HCT116 (cell line): ENCODE data around the gene GPHA2. TPM values are rescaled to one million over a fixed set of nuclear protein-coding genes. Genes with fewer than 3 reads are reported as not detected.

Experiments
- ATAC-seq: fragments of 200-7000 bp; cut with Tn5 transposase; 2 replicates; pipeline ENCODE4 v1.9.1; 2020; ENCODE audit warnings: mild to moderate bottlenecking, moderate library complexity
- BruUV-seq: library from RNA; stranded (reverse); fragments of 400-500 nt; replicated peaks from 2 replicates; lab custom pipeline; 2021; lab: Mats Ljungman, UMichigan
- CTCF ChIA-PET: fragments of 300-600 bp; sonication (Branson Sonifier 250); formaldehyde crosslinking; loops from one replicate; lab custom pipeline; 2021; ENCODE audit warnings: antibody characterized with exemption; lab: Charles Lee
- POLR2A ChIA-PET: fragments of 300-600, 350-600 bp; sonication (Branson Sonifier 250); formaldehyde crosslinking; loops from one replicate; lab custom pipeline; 2021; ENCODE audit warnings: antibody characterized with exemption; lab: Charles Lee
- RAD21 ChIA-PET, 2 experiments: fragments of 300-600 bp; sonication (Branson Sonifier 250); formaldehyde crosslinking; loops; one replicate each; lab custom pipeline; 2023; ENCODE audit warnings: low total read pairs in 2 of 2; ENCODE audit not compliant: uncharacterized antibody in 2 of 2, unreplicated experiment in 2 of 2, low non-redundant PET in 1 of 2; lab: Charles Lee
- DNase-seq: peaks from one replicate; pipeline ENCODE4 v3.0.0-alpha.2; 2010; ENCODE audit warnings: low read depth, low spot score
- H2AFZ ChIP-seq: fragments of 200-600 bp; shearing (Covaris generic), sonication (generic); 2 replicates; pipeline ENCODE4 v1.6.1; 2017; ENCODE audit warnings: low read depth, mixed run types, mixed read lengths, antibody characterized with exemption, low read length; ENCODE audit not compliant: poor library complexity, severe bottlenecking
- H3K27ac ChIP-seq: 2 replicates; pipeline ENCODE4 v1.5.1; 2012; ENCODE audit warnings: low read depth, low read length
- H3K27me3 ChIP-seq: fragments of 200-600 bp; sonication (generic); 2 replicates; pipeline ENCODE4 v1.6.1; 2016; ENCODE audit warnings: mixed run types, low read length, mixed read lengths; ENCODE audit not compliant: insufficient read depth
- H3K36me3 ChIP-seq, 2 experiments: fragments of 200-500 bp in 1 of 2; fragments of 200-600 bp in 1 of 2; sonication (Bioruptor generic) in 1 of 2; sonication (generic) in 1 of 2; 2 replicates each; pipeline versions ENCODE4 v1.5.1 to v1.6.1; 2014 to 2016; ENCODE audit warnings: low read length in 2 of 2, inconsistent platforms in 1 of 2, mixed read lengths in 1 of 2, mixed run types in 1 of 2; ENCODE audit not compliant: insufficient read depth in 2 of 2, control insufficient read depth in 1 of 2
- H3K4me1 ChIP-seq, 2 experiments: fragments of 200-600 bp in 1 of 2; sonication (generic) in 1 of 2; 2 replicates each; pipeline versions ENCODE4 v1.5.1 to v1.6.1; 2012 to 2017; ENCODE audit warnings: low read length in 2 of 2, inconsistent platforms in 1 of 2, mild to moderate bottlenecking in 1 of 2, mixed read lengths in 1 of 2, mixed run types in 1 of 2, moderate library complexity in 1 of 2; ENCODE audit not compliant: insufficient read depth in 2 of 2, control insufficient read depth in 1 of 2
- H3K4me2 ChIP-seq: fragments of 200-600 bp; sonication (generic); 2 replicates; pipeline ENCODE4 v1.6.1; 2017; ENCODE audit warnings: mixed run types, low read length, mixed read lengths
- H3K4me3 ChIP-seq, 2 experiments: fragments of 200-600 bp in 1 of 2; sonication (generic) in 1 of 2; replicated peaks in 1 of 2; 2 replicates each; pipeline ENCODE4 v1.5.1; 2011 to 2016; ENCODE audit warnings: low read length in 2 of 2, control low read depth in 1 of 2, low read depth in 1 of 2, mild to moderate bottlenecking in 1 of 2, mixed read lengths in 1 of 2, mixed run types in 1 of 2
- H3K79me2 ChIP-seq: fragments of 200-600 bp; sonication (generic); 2 replicates; pipeline ENCODE4 v1.6.1; 2017; ENCODE audit warnings: mild to moderate bottlenecking, mixed run types, low read length, moderate library complexity, mixed read lengths; ENCODE audit not compliant: insufficient read depth
- H3K9ac ChIP-seq: fragments of 200-600 bp; sonication (generic); 2 replicates; pipeline ENCODE4 v1.6.1; 2016; ENCODE audit warnings: low read length, mixed read lengths
- H3K9me2 ChIP-seq: fragments of 200-600 bp; sonication (generic), shearing (Covaris generic); 2 replicates; pipeline ENCODE4 v1.6.1; 2017; ENCODE audit warnings: mixed run types, mild to moderate bottlenecking, moderate library complexity; ENCODE audit not compliant: insufficient read depth
- H3K9me3 ChIP-seq, 2 experiments: fragments of 200-500 bp in 1 of 2; fragments of 200-600 bp in 1 of 2; sonication (Bioruptor generic) in 1 of 2; sonication (generic) in 1 of 2; 2 replicates each; pipeline ENCODE4 v1.6.1; 2014 to 2017; ENCODE audit warnings: low read length in 2 of 2, mixed read lengths in 2 of 2, inconsistent platforms in 1 of 2, low read depth in 1 of 2, mild to moderate bottlenecking in 1 of 2, mixed run types in 1 of 2, moderate library complexity in 1 of 2; ENCODE audit not compliant: control insufficient read depth in 1 of 2, insufficient read depth in 1 of 2
- H4K20me1 ChIP-seq: fragments of 200-600 bp; sonication (generic), shearing (Covaris generic); 2 replicates; pipeline ENCODE4 v1.6.1; 2017; ENCODE audit warnings: mixed run types, mild to moderate bottlenecking, moderate library complexity; ENCODE audit not compliant: insufficient read depth
- CBX3 ChIP-seq: IDR thresholded peaks from 2 replicates; pipeline ENCODE4 v1.6.1; 2012; ENCODE audit warnings: low read depth
- CEBPB ChIP-seq: IDR thresholded peaks from 2 replicates; pipeline ENCODE4 v1.6.1; 2012; ENCODE audit warnings: low read depth
- JUND ChIP-seq: IDR thresholded peaks from 2 replicates; pipeline ENCODE4 v1.6.1; 2012
- RAD21 ChIP-seq: IDR thresholded peaks from 2 replicates; pipeline ENCODE4 v1.6.1; 2012; ENCODE audit warnings: low read depth, mild to moderate bottlenecking
- YY1 ChIP-seq: IDR thresholded peaks from 2 replicates; pipeline ENCODE4 v1.6.1; 2011; ENCODE audit warnings: low read length, low read depth, moderate library complexity, mild to moderate bottlenecking; ENCODE audit not compliant: insufficient replicate concordance; ENCODE audit errors: extremely low read depth
- ZBTB33 ChIP-seq: IDR thresholded peaks from 2 replicates; pipeline ENCODE4 v1.6.1; 2011; ENCODE audit warnings: mild to moderate bottlenecking, low read length, moderate library complexity; ENCODE audit not compliant: insufficient replicate concordance; ENCODE audit errors: extremely low read depth
- ZFX ChIP-seq: fragments of 450-650 bp; IDR thresholded peaks from 2 replicates; pipeline ENCODE4 v1.6.1; 2017
- intact Hi-C: fragments of 100-400 bp; cut with micrococcal nuclease; formaldehyde crosslinking; loops from 2 replicates; pipeline ENCODE4 v1.10.0; 2022
- total RNA-seq: library from RNA; stranded (reverse); gene quantifications from one replicate; pipeline ENCODE4 v1.2.1, GENCODE V29; 2021; ENCODE audit not compliant: unreplicated experiment
- TF ChIP-seq, protein P1 (sequence below): IDR thresholded peaks from 2 replicates; pipeline ENCODE4 v1.6.1; 2012; ENCODE audit warnings: low read depth
- TF ChIP-seq, protein P2 (sequence below): IDR thresholded peaks from 2 replicates; pipeline ENCODE4 v1.6.1; 2012

Gene GPHA2
- total RNA-seq, 1 experiment from 2014 or later, result not detected

GRCh38 chr11:64947208-64947814 lies 11.6 kb upstream of the GPHA2 start:
- no TSS peak for BruUV-seq
- RAD21 ChIA-PET, result no interaction called here
- no peak overlapping the region for H3K4me3 ChIP-seq
- no peak for DNase-seq
- no peak overlapping the region for H3K27ac ChIP-seq
- CTCF ChIA-PET, result interaction anchor here (0.9 kb wide), 1 partner anchor 67 kb away, joined by 3 read pairs; the partner anchor contains the start of gene ARL2
- H3K36me3 ChIP-seq, result no peaks in the 10 kb centered on the region
- intact Hi-C loops, result no loop called here
- H3K27me3 ChIP-seq, result no peaks in the 10 kb centered on the region
- TF ChIP-seq, protein P1, sequence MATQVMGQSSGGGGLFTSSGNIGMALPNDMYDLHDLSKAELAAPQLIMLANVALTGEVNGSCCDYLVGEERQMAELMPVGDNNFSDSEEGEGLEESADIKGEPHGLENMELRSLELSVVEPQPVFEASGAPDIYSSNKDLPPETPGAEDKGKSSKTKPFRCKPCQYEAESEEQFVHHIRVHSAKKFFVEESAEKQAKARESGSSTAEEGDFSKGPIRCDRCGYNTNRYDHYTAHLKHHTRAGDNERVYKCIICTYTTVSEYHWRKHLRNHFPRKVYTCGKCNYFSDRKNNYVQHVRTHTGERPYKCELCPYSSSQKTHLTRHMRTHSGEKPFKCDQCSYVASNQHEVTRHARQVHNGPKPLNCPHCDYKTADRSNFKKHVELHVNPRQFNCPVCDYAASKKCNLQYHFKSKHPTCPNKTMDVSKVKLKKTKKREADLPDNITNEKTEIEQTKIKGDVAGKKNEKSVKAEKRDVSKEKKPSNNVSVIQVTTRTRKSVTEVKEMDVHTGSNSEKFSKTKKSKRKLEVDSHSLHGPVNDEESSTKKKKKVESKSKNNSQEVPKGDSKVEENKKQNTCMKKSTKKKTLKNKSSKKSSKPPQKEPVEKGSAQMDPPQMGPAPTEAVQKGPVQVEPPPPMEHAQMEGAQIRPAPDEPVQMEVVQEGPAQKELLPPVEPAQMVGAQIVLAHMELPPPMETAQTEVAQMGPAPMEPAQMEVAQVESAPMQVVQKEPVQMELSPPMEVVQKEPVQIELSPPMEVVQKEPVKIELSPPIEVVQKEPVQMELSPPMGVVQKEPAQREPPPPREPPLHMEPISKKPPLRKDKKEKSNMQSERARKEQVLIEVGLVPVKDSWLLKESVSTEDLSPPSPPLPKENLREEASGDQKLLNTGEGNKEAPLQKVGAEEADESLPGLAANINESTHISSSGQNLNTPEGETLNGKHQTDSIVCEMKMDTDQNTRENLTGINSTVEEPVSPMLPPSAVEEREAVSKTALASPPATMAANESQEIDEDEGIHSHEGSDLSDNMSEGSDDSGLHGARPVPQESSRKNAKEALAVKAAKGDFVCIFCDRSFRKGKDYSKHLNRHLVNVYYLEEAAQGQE, result no peak
- TF ChIP-seq JUND (no peak), CEBPB (no peak), YY1 (no peak), ZFX (no peak), ZBTB33 (no peak), CBX3 (no peak), RAD21 (no peak)
- TF ChIP-seq, protein P2, sequence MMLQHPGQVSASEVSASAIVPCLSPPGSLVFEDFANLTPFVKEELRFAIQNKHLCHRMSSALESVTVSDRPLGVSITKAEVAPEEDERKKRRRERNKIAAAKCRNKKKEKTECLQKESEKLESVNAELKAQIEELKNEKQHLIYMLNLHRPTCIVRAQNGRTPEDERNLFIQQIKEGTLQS, result no peak
- no peaks in the 10 kb centered on the region for H4K20me1 ChIP-seq
- H3K4me1 ChIP-seq, result no peaks in the 10 kb centered on the region
- no peak overlapping the region for H2AFZ ChIP-seq
- 0 out of 2 replicates have a peak, but pooled peaks have one; percentile 30 for ATAC-seq
- no peak overlapping the region for H3K4me2 ChIP-seq
- H3K9me3 ChIP-seq, result no peaks in the 10 kb centered on the region
- no peak overlapping the region for H3K9ac ChIP-seq
- no peaks in the 10 kb centered on the region for H3K79me2 ChIP-seq
- POLR2A ChIA-PET, result no interaction called here
- no peaks in the 10 kb centered on the region for H3K9me2 ChIP-seq
